PC-3 (cell line): ENCODE results near the gene CCSER1. TPM values are rescaled to one million over a fixed set of nuclear protein-coding genes. Genes with fewer than 3 reads are reported as not detected.

ENCODE experiments used
- ATAC-seq: fragments of 200-7000 bp; cut with Tn5 transposase; 2 replicates; pipeline ENCODE4 v1.9.1; 2020; ENCODE audit warnings: mild to moderate bottlenecking, moderate library complexity
- BruUV-seq: library from RNA; stranded (reverse); fragments of 400-500 nt; replicated peaks from 2 replicates; lab custom pipeline; 2021; lab: Mats Ljungman, UMichigan
- CTCF ChIA-PET: fragments of 300-600 bp; sonication (Branson Sonifier 250); formaldehyde crosslinking; loops from one replicate; lab custom pipeline; 2022; ENCODE audit warnings: antibody characterized with exemption; lab: Charles Lee
- POLR2A ChIA-PET: fragments of 300-600 bp; sonication (Branson Sonifier 250); formaldehyde crosslinking; loops from one replicate; lab custom pipeline; 2022; ENCODE audit warnings: antibody characterized with exemption; ENCODE audit not compliant: unreplicated experiment; lab: Charles Lee
- DNase-seq: peaks from one replicate; pipeline ENCODE4 v3.0.0-alpha.2; 2015
- H2AFZ ChIP-seq: fragments of 300-600 bp; sonication (generic); 2 replicates; pipeline ENCODE4 v1.6.0; 2016; ENCODE audit warnings: antibody characterized with exemption, low read length
- H3F3A ChIP-seq: fragments of 300-600 bp; sonication (generic); one replicate; pipeline ENCODE4 v1.6.0; 2017; ENCODE audit warnings: antibody characterized with exemption, low read length, control low read depth, mild to moderate bottlenecking; ENCODE audit not compliant: unreplicated experiment
- H3K27ac ChIP-seq: fragments of 300-600 bp; sonication (generic); 2 replicates; pipeline ENCODE4 v1.5.1; 2016; ENCODE audit warnings: mild to moderate bottlenecking, low read length
- H3K27me3 ChIP-seq: fragments of 300-600 bp; sonication (generic); 2 replicates; pipeline ENCODE4 v1.6.1; 2016; ENCODE audit warnings: low read length, mixed read lengths
- H3K36me3 ChIP-seq: fragments of 300-600 bp; sonication (generic); 2 replicates; pipeline ENCODE4 v1.6.1; 2016; ENCODE audit warnings: low read depth, mixed run types, low read length, mixed read lengths
- H3K4me1 ChIP-seq: fragments of 300-600 bp; sonication (generic); 2 replicates; pipeline ENCODE4 v1.5.1; 2016; ENCODE audit warnings: low read length; ENCODE audit not compliant: insufficient read depth
- H3K4me2 ChIP-seq: fragments of 300-600 bp; sonication (generic); 2 replicates; pipeline ENCODE4 v1.6.0; 2016; ENCODE audit warnings: low read length
- H3K4me3 ChIP-seq: fragments of 300-600 bp; sonication (generic); 2 replicates; pipeline ENCODE4 v1.5.1; 2016; ENCODE audit warnings: mild to moderate bottlenecking, low read length, mixed read lengths
- H3K79me2 ChIP-seq: fragments of 300-600 bp; sonication (generic); 2 replicates; pipeline ENCODE4 v1.6.1; 2017; ENCODE audit warnings: low read length, mixed read lengths
- H3K9ac ChIP-seq: fragments of 300-600 bp; sonication (generic); 2 replicates; pipeline ENCODE4 v1.6.0; 2016; ENCODE audit warnings: mild to moderate bottlenecking, low read length
- H3K9me2 ChIP-seq: fragments of 300-600 bp; sonication (generic); replicated peaks from 2 replicates; pipeline ENCODE4 v1.6.1; 2016; ENCODE audit warnings: mixed run types, low read length, mixed read lengths
- H3K9me3 ChIP-seq: fragments of 300-600 bp; sonication (generic); 2 replicates; pipeline ENCODE4 v1.6.1; 2016; ENCODE audit warnings: low read length, mixed read lengths
- H4K20me1 ChIP-seq: fragments of 300-600 bp; sonication (generic); 2 replicates; pipeline ENCODE4 v1.6.1; 2016; ENCODE audit warnings: low read length, mixed read lengths
- CTCF ChIP-seq: fragments of 300-600 bp; sonication (generic); conservative IDR thresholded peaks from 2 replicates; pipeline ENCODE4 v1.5.1; 2017; ENCODE audit warnings: antibody characterized with exemption, low read depth, mild to moderate bottlenecking, low read length
- EZH2 ChIP-seq: fragments of 300-600 bp; sonication (generic); IDR thresholded peaks from one replicate; pipeline ENCODE4 v1.6.1; 2017; ENCODE audit warnings: antibody characterized with exemption, mild to moderate bottlenecking, low read length; ENCODE audit not compliant: unreplicated experiment
- EZH2phosphoT487 ChIP-seq: fragments of 300-600 bp; sonication (generic); IDR thresholded peaks from 2 replicates; pipeline ENCODE4 v1.6.1; 2018; ENCODE audit warnings: mild to moderate bottlenecking, antibody characterized with exemption, low read length, borderline replicate concordance
- intact Hi-C: fragments of 100-400 bp; cut with micrococcal nuclease; formaldehyde crosslinking; loops from 2 replicates; pipeline ENCODE4 v1.9.0; 2023
- total RNA-seq: library from RNA; depleted of rRNA; stranded (reverse); fragments of >200 nt; gene quantifications from 2 replicates; pipeline ENCODE4 v1.2.3, GENCODE V29; 2014

Gene CCSER1
- total RNA-seq, 1 experiment from 2014 or later, result 6.0 TPM

GRCh38 chr4:91256043-91256442 is 1128.8 kb downstream of the CCSER1 start:
- DNase-seq (no peak), ATAC-seq (no peak)
- H3K9me2 ChIP-seq, result no peaks in the 10 kb centered on the region
- H3F3A ChIP-seq, result no peaks in the 10 kb centered on the region
- no peak overlapping the region for H3K4me3 ChIP-seq
- H3K9me3 ChIP-seq, result no peaks in the 10 kb centered on the region
- H3K4me1 ChIP-seq, result no peaks in the 10 kb centered on the region
- H3K9ac ChIP-seq, result no peak overlapping the region
- no TSS peak for BruUV-seq
- no peak overlapping the region for H2AFZ ChIP-seq
- no peaks in the 10 kb centered on the region for H4K20me1 ChIP-seq
- ChIA-PET POLR2A (no interaction called here), CTCF (no interaction called here)
- no peak overlapping the region for H3K4me2 ChIP-seq
- no peaks in the 10 kb centered on the region for H3K27me3 ChIP-seq
- intact Hi-C loops, result no loop called here
- no peak for TF ChIP-seq CTCF
- no peak for TF ChIP-seq EZH2phosphoT487
- TF ChIP-seq EZH2, result no peak
- no peak overlapping the region for H3K27ac ChIP-seq
- H3K36me3 ChIP-seq, result no peaks in the 10 kb centered on the region
- H3K79me2 ChIP-seq, result no peaks in the 10 kb centered on the region

- H3F3A ChIP-seq, result no peaks in the 10 kb centered on the region
- CTCF ChIA-PET, result no interaction called here
These were observed 1129.6 kb downstream of the CCSER1 start for GRCh38 chr4:91256751-91257150.

More at GRCh38 chr4:91256751-91257150, 1129.6 kb downstream of the CCSER1 start:
- Histone ChIP-seq H3K27ac (no peak overlapping the region), H3K27me3 (no peaks in the 10 kb centered on the region), H4K20me1 (no peaks in the 10 kb centered on the region), H3K4me3 (no peak overlapping the region), H3K36me3 (no peaks in the 10 kb centered on the region), H3K79me2 (no peaks in the 10 kb centered on the region), H3K9me3 (no peaks in the 10 kb centered on the region), H3K9me2 (no peaks in the 10 kb centered on the region), H3K9ac (no peak overlapping the region), H2AFZ (no peak overlapping the region), H3K4me1 (no peaks in the 10 kb centered on the region), H3K4me2 (no peak overlapping the region)
- ATAC-seq, result no peak
- no peak for TF ChIP-seq EZH2
- no peak for TF ChIP-seq EZH2phosphoT487
- TF ChIP-seq CTCF, result no peak
- intact Hi-C loops, result no loop called here
- POLR2A ChIA-PET, result interaction anchor here (0.6 kb wide), 1 partner anchor 32 kb away, joined by 3 read pairs; no protein-coding TSS in a partner anchor
- no peak for DNase-seq
- no TSS peak for BruUV-seq
